PC-9 (cell line): ENCODE data around the gene ZSWIM4.

Experiments used
- EZH2 ChIP-seq: fragments of 200-600 bp; sonication (generic); IDR thresholded peaks from 2 replicates; pipeline ENCODE4 v1.8.0; 2017; ENCODE audit warnings: antibody characterized with exemption, low read depth
- TF ChIP-seq, protein P1 (sequence below): fragments of 200-600 bp; sonication (generic); conservative IDR thresholded peaks from 2 replicates; pipeline ENCODE4 v1.6.1; 2017; ENCODE audit warnings: mixed run types, antibody characterized with exemption, mild to moderate bottlenecking, moderate library complexity

DNA sequence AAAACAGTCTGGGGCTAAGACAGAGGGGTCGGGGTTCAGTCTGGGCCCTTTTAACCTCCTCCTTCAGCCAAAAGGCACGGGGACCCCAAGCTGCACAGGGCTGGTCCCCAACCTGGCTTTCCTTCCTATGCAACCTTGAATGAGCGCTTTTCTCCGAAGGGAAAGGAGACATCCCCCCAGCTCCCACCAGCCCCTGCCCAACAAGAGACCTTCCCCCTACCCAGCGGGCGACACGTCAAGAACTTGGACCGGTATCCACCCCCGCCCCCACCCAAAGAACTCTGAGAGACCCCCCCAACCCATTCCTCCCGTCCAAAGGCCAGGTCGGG, 46.7 kb downstream of the ZSWIM4 start:
- TF ChIP-seq, protein P1, sequence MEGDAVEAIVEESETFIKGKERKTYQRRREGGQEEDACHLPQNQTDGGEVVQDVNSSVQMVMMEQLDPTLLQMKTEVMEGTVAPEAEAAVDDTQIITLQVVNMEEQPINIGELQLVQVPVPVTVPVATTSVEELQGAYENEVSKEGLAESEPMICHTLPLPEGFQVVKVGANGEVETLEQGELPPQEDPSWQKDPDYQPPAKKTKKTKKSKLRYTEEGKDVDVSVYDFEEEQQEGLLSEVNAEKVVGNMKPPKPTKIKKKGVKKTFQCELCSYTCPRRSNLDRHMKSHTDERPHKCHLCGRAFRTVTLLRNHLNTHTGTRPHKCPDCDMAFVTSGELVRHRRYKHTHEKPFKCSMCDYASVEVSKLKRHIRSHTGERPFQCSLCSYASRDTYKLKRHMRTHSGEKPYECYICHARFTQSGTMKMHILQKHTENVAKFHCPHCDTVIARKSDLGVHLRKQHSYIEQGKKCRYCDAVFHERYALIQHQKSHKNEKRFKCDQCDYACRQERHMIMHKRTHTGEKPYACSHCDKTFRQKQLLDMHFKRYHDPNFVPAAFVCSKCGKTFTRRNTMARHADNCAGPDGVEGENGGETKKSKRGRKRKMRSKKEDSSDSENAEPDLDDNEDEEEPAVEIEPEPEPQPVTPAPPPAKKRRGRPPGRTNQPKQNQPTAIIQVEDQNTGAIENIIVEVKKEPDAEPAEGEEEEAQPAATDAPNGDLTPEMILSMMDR = no peak
- no peak for TF ChIP-seq EZH2
